ELF-1 (cell line): ENCODE data around the gene HEPN1.
A peak's percentile ranks its signal among the peaks of the same experiment; 100 is the strongest.

Experiments used
- DNase-seq: peaks from one replicate; pipeline ENCODE4 v3.0.0-alpha.2; 2016; ENCODE audit warnings: low read depth, low spot score

HEPN1 gene

DNA sequence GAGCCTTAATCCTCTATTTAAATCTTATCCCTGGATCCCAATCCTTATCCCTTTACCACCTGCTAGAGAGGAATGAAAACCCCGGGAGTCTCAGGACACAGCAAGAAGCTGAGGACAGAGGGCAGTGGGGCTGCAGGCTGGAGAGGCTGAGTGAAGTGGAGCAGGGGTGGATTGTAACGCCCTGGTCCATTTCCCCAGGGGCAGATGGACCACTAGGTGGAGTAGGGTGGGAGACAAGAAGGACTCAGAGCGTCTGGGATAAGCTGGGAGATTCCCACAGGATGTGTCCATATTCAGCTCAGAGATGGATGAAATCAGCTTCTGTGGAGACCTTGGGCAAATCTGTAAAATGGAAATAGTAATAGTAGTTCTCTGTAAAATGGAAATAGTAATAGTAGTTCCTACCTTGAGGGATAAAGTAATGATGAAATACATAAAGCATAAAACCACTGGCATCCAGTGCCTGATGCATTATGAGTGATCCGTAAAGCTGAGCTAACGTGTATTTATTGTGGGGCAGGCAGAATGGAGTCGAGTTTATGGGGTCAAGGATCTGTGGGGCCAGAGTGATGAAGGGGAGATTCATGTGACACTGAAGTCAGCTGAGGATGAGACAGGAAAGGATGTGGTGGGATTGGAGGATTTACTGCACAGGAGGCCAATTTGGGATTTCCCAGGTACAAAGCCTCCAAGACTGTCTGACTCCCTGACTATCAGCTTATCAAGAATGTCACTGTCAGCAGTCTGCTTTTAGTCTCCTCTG is 19.5 kb upstream of the HEPN1 start:
- no peak for DNase-seq

DNA sequence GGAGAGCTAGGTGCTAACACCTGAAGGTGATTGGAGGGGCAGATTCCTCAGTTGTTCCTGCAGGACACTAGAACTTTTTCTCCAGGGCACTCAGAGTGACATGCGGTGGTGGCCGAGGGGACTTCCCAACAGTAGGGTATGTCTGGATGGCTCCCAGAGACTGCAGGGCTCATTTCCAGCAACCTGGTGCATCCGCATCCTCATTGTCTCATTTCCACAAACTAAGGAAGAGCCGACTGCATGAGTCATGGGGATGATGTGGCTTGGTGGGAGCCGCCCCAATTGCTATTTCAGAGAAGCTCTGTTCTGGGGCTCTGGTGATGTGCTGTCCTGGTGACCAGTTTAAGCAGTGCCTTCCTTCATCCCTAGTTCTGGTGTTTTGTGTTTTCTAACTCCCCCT is 18.6 kb upstream of the HEPN1 start:
- peak; percentile 36 for DNase-seq

DNA sequence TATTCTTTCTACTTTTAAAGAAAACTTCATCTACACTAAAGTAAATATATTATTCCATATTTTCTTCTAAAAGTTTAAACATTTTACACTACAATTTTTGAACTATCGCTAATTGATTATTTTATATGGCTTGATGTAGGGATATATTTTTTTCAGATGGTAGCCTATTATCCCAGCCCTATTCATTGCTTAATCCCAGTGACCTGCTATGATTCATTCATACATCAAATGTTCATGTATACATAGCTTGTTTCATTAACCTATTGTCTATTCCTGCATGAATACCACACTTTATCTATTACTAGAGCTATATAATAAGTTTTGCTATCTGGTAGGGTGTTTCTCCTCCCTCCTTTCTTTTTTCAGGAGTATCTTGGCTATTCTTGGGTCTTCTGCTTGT is 16.4 kb upstream of the HEPN1 start:
- DNase-seq: no peak

DNA sequence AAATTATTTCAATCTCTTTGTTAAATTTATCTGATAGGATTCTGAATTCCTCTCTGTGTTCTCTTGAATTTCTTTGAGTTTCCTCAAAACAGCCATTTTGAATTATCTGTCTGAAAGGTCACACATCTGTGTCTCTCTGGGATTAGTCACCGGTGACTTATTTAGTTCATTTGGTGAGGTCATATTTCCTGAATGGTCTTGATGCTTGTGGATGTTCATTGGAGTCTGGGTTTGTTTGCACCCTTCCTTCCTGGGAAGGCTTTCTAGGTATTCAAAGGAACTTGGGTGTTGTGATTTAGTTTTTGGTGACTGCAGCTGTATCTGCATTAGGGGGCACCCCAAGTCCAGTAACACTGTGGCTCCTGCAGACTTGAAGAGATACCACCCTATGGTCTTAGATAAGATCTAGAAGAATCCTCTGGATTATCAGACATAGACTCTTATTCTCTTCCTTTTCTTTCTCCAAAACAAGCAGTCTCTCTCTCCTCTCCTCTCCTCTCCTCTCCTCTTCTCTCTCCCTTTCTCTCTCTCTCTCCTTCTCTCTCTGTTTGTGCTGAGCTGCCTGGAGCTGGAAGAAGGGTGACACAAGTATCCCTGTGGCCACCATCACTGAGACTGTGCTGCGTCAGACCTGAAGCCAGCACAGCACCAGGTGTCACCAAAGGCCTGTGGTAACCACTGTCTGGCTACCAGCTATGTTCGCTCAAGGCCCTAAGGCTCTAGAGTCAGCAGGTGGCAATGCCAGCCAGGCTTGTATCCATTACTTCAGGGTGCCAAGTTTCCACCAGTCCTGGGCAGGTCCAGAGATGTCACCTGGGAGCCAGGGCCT is 3.3 kb upstream of the HEPN1 start:
- no peak for DNase-seq

DNA sequence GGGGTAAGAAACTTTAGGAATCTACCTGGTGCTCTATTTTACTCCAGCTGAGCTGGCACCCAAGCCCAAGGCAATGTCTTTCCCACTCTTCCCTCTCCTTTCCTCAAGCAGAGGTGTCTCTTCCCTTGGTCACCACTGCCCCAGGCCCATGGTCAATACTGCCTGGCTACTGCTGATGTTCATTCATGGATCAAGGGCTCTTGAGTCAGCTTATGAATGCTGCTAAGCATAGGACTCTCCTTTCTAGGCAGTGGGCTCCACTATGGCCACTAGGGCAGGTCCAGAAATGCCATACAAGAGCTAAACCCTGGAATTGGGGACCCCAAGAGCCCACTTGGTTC is 2.7 kb upstream of the HEPN1 start:
- no peak for DNase-seq

DNA sequence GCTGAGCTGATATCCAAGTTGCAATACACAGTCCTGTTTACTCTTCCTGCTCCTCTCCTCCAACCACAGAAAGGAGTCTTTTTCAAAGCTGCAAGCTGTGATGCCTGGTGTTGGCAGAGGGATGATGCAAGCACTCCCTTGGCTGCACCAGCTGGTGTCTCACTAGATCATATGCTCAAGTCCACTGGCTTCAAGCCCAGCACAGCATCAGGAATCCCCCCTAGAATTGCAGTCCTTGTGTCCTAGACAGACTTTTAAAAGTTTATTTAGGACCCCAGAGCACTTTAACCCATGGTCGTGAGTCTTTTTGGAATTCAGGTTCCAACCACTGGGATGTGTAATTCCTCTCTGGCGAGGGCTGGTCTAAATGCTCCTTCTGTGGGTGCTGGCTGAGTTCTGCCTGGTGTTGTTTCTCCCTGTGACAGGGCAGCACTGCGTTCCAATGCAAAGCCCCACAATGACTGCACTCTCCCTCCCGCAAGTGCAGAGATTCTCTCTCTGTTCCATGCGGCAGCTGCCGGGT is 1.9 kb upstream of the HEPN1 start:
- no peak for DNase-seq

DNA sequence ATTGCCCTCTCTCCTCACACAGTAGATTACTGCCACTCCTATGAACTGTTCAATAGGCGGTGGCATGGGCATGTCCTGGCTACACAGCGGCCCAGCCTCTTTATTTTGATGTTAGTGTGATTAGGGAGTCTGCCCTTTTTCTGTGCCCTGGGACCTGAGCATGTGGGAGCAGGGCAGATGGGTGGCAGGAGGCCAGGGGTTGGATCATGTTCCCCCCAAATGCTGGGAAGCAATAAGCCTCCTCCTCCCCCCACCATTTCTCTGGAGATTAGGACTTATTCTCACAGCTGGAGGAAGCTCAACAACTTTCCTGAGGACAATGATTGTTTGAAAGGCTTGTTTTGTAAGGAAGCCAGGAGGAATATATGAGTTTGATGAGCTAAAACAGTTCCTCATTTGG is 848 bp downstream of the HEPN1 start:
- no peak for DNase-seq

DNA sequence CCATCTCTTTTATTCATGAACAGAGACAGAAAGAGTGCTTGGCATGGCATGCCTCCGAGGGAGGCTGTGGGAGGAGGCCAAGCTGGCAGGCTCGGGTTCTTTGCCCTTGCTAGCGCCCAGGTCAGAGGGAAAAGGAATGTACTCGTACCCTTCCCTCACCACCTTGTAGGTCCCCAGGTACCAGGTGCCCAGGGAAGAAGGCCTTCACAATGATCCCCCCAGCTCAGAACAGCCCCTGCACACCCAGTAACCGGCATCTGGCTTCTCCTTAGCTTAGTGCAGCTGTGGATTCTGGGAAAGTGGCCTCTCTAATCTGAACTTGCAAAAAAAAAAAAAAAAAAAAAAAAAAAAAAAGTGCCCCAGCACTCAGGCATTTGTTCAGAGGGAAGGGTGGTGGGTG is 1.3 kb downstream of the HEPN1 start:
- no peak for DNase-seq

DNA sequence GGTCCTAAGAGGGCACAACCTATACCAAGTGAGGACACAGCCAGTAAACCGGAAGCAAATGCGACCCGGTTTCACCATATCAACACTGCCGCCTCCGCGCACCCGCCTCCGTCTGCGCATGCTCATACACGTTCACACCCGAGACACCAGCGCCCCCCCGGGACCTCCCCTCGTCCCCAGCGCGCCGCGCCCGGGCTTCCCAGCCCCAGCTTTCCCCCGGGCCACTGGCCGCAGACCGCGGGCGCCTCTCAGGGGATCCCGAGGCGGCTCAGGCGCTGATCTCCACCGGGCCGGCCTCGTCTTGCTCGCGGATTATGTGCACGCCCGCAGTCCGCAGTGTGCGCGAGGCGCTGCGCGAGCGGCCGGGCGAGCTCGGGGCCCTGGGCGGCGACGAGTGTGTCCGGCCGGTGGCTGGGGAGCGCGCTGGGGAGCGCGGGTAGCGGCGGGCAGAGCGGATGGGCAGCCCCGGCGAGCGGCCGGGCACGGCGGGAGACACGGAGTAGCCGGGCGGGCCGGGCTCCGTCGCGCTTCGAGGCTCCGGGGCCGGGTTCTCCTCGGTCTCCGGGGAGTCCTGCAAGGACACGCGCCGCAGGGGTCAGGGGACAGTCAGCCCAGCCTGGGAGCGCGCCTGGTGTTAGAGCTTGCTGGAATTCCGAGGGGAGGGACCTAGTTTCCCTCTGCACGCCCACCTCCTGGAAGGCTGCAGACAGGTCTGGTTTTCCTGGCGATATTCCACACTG is 2.0 kb downstream of the HEPN1 start:
- DNase-seq: peak; percentile 83

DNA sequence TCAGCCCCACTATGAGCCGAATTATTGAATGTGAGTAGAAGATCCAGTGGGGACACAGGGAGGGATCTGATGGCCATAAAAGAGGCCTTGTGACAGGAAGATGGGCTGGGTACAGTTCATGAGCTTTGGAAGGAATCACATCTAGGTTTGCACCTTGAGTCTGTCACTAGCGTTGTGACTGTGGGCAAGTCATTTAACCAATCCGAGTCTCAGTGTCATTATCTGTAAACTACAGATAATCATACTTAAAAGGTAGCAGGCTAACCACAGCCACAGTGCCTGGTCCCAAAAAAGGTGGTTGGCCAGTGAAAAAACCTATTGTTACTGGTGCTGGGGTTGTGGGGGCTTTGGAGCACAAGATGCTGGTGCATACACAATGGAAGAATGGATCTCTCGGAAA is 3.8 kb downstream of the HEPN1 start:
- no peak for DNase-seq

DNA sequence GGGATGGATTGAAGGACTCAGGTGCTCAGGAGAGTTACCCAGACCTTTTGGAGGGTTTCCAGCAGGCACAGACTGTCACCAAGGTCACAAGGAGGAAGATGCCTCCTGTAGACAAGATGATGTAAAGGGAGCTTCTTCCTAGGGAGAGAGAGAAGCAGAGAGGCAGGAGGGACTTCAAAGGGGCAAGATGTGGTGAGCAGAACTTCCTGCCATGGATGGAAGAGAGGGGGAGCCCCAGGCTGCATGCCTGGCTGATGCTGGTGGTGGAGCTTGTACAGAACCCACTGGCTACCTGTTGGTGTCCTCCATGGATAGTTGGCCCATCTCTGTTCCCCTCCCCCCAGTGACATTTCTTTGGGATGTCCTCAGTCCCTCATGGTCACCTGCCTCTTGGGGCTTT is 4.2 kb downstream of the HEPN1 start:
- no peak for DNase-seq

DNA sequence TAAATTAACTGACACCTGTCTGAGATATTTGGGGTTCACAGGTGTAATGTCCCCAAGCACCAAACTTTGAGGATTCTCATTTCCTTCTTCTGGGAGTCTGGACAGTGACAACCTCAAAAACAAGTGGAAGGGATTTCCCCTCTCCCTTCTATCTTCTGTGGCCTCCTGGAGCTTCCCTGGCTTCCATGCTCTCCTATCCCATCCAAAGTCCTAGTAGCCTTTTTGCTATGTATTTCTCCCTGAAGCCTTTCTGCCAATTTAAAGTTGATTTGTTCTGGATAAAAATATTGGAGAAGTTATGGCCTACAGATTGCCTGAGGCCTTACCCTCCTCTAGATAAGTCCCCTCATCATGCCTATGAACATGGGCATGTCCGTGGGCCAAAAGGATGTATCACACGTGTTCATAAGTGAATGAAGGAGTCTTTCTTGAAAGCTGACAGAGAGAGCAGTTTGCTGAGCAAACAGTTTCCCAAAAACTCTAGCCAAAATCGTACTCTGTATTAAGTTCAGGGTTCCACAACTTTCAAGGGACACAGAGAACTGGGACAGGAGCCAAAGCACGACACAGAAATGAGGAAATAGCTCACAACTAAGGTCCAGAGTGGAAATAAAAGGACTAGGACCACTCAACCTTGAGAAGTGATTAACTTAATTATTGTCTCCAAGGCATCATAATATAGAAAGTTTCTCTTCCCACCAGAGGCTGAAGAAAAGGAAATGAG is 10.1 kb downstream of the HEPN1 start:
- DNase-seq: no peak

DNA sequence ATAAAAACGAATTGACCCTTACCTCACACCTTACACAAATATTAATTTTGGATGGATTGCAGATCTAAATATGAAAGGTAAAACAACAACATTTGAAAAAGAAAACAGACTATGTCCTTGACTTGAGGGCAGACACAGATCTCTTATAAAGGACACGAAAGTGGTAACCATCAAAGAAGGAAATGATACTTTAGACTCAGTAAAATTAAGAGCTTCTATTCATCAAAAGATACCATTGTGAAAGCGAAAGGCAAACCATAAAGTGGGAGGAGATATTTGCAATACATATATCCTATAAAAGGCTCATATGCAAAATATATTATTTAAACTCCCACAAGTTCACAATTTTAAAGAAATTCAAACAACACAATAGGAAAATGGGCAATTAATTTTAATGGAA is 11.7 kb downstream of the HEPN1 start:
- no peak for DNase-seq

DNA sequence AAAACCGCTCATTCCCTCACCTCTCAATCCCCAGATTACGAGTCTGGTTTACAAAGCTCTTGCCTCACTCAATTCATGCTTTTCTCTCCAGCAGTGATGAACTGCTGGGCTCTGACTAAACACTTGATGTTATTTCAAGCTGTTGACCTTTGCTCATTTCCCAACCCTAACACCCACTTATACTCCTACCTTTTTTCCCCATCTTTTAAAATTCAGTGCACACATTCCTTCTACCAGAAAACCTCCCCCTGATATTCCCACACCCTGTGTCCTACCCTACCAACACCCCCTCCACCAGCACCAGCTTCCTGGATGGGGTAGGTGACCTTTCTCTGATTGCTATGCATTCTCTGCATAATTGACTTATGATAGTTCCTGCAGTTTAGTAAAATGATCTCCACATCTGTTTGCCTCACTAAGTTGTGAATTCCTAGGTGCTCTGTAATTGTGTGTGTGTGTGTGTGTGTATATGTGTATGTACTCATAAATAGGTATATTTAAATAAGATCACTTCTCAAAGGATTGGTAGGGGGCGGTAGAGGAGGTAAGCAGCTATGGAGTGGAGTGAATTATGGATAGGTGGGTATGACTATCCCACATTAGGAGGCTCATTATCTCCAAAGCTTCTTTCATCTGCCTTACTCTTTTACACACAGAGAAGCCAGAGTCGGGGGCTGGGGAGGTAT is 16.0 kb downstream of the HEPN1 start:
- DNase-seq: no peak

DNA sequence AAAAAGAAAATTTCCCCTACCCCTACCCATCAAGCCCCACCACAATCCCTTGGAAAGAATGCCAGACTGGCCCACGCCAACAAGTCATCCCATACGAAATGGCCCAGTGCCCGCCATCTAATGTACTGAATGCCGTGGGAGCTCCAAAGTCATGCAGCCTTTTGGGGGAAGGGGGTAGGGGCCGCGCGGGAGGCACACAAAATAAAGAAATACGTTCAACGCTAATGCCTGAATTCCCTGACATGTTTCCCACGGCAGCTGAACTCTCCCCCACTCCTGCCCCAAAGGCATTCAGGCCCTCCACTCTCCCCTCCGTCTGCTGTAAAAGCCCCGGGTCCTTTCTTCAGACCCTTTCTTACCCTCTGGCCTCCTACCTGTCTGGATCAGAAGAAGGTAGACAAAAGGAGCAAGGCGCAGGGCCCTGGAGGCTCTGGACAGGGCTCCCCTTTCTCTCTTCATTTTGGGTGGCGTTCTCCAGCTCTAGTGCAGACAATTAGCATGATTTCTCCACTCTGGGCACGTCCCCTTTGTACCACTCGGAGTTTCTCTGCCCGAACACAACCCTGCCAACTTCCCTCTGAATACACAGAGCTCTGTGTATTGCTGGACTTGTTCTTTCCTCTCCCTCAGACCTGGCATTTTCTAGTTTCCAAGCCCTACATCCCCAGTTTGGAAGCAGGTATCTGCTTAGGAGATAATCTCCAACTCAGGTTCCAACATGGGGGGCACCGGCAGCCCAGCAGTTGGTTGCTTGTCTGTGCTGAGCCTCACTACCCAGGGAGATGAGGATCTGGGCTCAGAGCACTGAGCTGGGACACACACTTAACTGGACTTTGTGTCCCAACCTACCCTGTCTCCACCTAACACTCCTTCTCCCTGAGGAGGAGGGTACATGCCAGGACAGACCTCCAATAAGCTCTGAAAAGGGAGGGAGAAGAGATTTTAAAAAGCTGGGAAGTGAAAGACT is 16.8 kb downstream of the HEPN1 start, which contains the start of gene HEPACAM:
TSS of gene HEPACAM (minus strand) at position 500 of the 967 bp plus-strand sequence. CDS start at position 459, 41 bp downstream.
- no peak for DNase-seq

DNA sequence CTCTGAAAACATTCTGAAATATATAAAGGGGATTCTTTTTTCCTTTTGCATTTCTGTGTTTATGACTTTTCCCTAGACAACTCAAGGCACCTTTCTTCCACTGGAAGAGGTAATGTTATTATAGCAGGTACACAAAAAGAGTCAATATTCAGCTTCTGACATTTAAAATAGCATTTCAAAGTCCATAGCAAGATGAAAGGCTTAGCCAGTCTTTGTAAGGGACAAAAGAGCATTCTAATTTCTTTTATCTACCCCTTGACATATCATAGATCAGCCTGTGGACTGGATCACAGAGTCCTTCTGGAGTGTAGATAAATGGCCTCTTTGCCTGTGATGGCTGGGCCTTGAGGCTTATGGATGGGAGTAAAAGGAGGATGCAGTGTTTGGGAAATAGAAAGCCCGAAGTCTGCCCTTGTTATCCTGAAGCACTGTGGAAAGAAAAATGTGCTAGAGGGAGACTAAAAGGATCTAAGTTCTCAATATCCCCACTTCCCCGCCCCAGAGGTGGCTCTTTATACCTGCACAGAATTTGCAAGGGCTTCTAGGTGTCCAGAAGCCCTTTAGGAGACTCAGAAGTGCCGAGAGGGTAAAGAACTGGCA is 18.4 kb downstream of the HEPN1 start:
- DNase-seq: no peak

DNA sequence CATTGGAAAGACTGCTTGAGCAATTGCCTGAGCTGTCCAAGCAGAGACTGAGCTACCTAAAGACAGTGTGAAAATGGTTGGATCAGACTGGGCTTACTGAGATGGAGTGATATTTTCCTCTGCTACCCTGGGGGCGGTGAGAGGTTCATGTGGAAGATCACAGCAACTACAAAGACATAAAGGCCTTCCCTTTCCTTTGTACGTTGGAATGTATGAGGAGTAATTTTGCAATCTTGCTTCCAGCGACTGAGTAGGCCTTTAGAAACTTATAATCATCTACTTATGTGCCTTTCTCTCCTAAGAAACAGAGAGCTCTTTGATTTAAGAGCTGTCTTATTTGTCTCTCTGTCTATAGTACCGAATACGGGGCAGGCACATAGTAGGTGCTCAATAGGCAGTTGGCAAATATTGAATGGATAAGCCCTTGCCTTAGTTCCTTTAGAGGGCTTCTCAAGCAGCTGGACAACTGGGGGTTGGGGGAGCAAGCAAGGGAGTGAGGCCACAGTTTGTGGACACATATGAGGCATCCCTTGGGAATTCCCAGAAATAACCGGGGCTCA is 19.2 kb downstream of the HEPN1 start:
- no peak for DNase-seq

DNA sequence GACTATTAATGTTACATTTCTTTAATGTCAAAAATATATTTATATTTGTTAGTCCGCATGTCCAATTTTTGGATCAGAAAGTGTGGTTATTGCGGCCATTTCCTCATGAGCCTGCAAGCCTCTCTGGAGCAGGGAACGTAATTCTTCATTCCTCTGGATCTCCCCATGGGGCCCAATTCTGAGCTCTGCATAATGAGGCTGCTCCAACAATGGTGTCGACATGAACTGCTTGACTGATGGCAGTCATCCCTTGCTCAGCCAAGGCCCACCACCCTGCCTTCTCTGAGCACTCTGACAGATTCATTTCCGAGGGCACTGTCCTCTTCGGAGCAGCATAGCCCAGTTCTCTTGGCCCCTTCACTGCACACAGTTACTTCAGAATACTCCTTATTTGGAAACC is 19.9 kb downstream of the HEPN1 start:
- DNase-seq: no peak

DNA sequence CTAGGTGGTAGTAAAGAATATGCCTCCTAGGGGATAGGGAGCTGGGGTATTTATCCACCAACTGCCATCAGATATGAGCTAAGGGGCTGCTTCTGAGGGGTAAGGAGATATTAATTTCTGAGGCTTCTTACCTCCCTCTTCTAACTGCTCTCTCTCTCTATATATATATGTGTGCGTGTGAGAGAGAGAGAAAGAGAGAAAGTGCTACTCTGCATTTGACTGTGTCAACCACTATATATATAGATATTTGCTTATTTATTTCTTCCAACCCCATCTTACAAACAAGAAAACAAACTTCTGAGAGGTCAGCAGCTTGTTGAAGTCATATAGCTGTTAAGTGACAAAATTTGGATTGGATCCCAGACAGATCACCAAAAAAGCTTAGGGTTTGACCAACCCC is 22.7 kb downstream of the HEPN1 start:
- DNase-seq: no peak
